Esophagus squamous epithelium (tissue), 4 donors: ENCODE data around the gene GLRX.

ENCODE experiments used
- POLR2A ChIP-seq, 4 donors: fragments of 450-650 bp; IDR thresholded peaks; one replicate each; pipeline ENCODE4 v1.6.1; 2017; ENCODE audit warnings: antibody characterized with exemption in 4 of 4, mild to moderate bottlenecking in 4 of 4, moderate library complexity in 3 of 4
- TF ChIP-seq, protein P1 (sequence below), 6 experiments: fragments of 450-650 bp in 4 of 6; fragments of 200-600 bp in 2 of 6; sonication (generic) in 2 of 6; IDR thresholded peaks; one replicate each; pipeline ENCODE4 v1.5.1; 2016 to 2019; ENCODE audit warnings: antibody characterized with exemption in 6 of 6, mild to moderate bottlenecking in 4 of 6, moderate library complexity in 4 of 6

DNA sequence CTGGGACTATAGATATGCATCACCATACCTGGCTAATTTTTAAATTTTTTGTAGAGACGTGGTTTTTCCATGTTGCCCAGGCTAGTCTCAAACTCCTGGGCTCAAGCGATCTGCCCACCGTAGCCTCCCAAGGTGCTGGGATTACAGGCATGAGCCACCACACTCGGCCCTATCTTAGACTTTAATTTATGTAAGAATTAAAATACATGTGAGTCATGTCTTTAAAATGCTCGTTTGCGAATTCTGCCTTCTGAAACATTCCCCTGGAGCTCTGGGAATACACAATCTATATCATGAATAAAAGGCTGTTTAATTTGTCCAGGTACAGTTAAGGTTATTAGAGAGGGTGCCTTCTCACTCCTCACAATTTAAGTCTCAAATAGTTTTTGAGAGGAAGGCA is 58.6 kb downstream of the GLRX start:
- TF ChIP-seq POLR2A (IDR thresholded peaks at IDR 0.05): no peak
- TF ChIP-seq, protein P1, sequence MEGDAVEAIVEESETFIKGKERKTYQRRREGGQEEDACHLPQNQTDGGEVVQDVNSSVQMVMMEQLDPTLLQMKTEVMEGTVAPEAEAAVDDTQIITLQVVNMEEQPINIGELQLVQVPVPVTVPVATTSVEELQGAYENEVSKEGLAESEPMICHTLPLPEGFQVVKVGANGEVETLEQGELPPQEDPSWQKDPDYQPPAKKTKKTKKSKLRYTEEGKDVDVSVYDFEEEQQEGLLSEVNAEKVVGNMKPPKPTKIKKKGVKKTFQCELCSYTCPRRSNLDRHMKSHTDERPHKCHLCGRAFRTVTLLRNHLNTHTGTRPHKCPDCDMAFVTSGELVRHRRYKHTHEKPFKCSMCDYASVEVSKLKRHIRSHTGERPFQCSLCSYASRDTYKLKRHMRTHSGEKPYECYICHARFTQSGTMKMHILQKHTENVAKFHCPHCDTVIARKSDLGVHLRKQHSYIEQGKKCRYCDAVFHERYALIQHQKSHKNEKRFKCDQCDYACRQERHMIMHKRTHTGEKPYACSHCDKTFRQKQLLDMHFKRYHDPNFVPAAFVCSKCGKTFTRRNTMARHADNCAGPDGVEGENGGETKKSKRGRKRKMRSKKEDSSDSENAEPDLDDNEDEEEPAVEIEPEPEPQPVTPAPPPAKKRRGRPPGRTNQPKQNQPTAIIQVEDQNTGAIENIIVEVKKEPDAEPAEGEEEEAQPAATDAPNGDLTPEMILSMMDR (IDR thresholded peaks at IDR 0.05): no peak
